ENCODE measurements around the gene WHRN. TPM values are rescaled to one million over a fixed set of nuclear protein-coding genes. Genes with fewer than 3 reads are reported as not detected.

Gene WHRN
- total and polyA plus RNA-seq, 2 experiments from 2014 or later, result 8.3 to 8.9 TPM

- 0 out of 2 replicates have a peak, but pooled peaks cover 6% of the 10 kb centered on the region for H3K9me2 ChIP-seq (ENCODE audit: insufficient read depth)
- TF ChIP-seq ZNF331 (CRISPR knock-in tag; IDR thresholded peaks at IDR 0.05; ENCODE audit: low read depth) (no peak), EZH2phosphoT487 (IDR thresholded peaks at IDR 0.05; ENCODE audit: unreplicated experiment) (no peak), CREB1 (CRISPR knock-in tag; IDR thresholded peaks at IDR 0.05; ENCODE audit: low read depth) (no peak), ZNF462 (CRISPR knock-in tag; IDR thresholded peaks at IDR 0.05) (no peak), ETS1 (IDR thresholded peaks at IDR 0.05) (no peak), CTCF (conservative IDR thresholded peaks at IDR 0.05; ENCODE audit: low read depth in 2 of 2) (no peak), ZNF114 (CRISPR knock-in tag; IDR thresholded peaks at IDR 0.05) (no peak), EZH2 (IDR thresholded peaks at IDR 0.05; ENCODE audit: low read depth, unreplicated experiment) (no peak), STAT1 (IDR thresholded peaks at IDR 0.05; ENCODE audit: unreplicated experiment) (no peak), JUNB (IDR thresholded peaks at IDR 0.05; ENCODE audit: unreplicated experiment) (no peak)
- Mint-ChIP-seq H3K4me3 (no peak overlapping the region), H3K4me1 (peaks cover 33% of the 10 kb centered on the region), H3K9me3 (no peaks in the 10 kb centered on the region), H3K27me3 (ENCODE audit: insufficient read depth, low read depth, poor library complexity) (peaks cover 7% of the 10 kb centered on the region), H3K27ac (peak overlapping the region; percentile 34; the same call in 1 of the 2 replicates), H3K36me3 (ENCODE audit: low read depth) (peaks cover 60% of the 10 kb centered on the region)
- ATAC-seq, result no peak
- no peak for DNase-seq (ENCODE audit: low spot score)
- no peaks in the 10 kb centered on the region for H3K27me3 ChIP-seq (ENCODE audit: insufficient read depth)
- H3K36me3 ChIP-seq (ENCODE audit: insufficient read depth), result no peaks in the 10 kb centered on the region
- H3K79me2 ChIP-seq (replicated peaks; ENCODE audit: insufficient read depth), result peaks cover 4% of the 10 kb centered on the region; the same call in 1 of the 2 replicates
- H3K4me3 ChIP-seq, result no peak overlapping the region
- no peak overlapping the region for H3K27ac ChIP-seq (ENCODE audit: low read depth)
- H3F3A ChIP-seq (replicated peaks; ENCODE audit: low read depth), result peaks cover 12% of the 10 kb centered on the region; the same call in 1 of the 2 replicates
- no peak overlapping the region for H2AFZ ChIP-seq
- H3K4me1 ChIP-seq (ENCODE audit: insufficient read depth), result peaks cover 34% of the 10 kb centered on the region
- no peaks in the 10 kb centered on the region for H4K20me1 ChIP-seq (replicated peaks; ENCODE audit: insufficient read depth)
- H3K4me2 ChIP-seq, result no peak overlapping the region
Measured at GRCh38 chr9:114367366-114367765, 137.9 kb downstream of the WHRN start.

All from GM23338 (cell line).